HG03575 (cell line): ENCODE results near the gene PHYHD1.

Source experiments
- ATAC-seq: cut with Tn5 transposase; IDR thresholded peaks from one replicate; pipeline ENCODE4 v1.9.1; 2021; ENCODE audit not compliant: unreplicated experiment, insufficient number of reproducible peaks, low FRiP score; ENCODE audit errors: extremely low read depth

PHYHD1 gene

GRCh38 chr9:128899566-128900322 lies 21.0 kb upstream of the PHYHD1 start:
- no peak for ATAC-seq

- ATAC-seq, result no peak
Measured at GRCh38 chr9:128901379-128901778, 19.4 kb upstream of the PHYHD1 start.

GRCh38 chr9:128901822-128902221 lies 19.0 kb upstream of the PHYHD1 start:
- no peak for ATAC-seq

GRCh38 chr9:128902351-128903078 lies 18.3 kb upstream of the PHYHD1 start:
- ATAC-seq, result no peak

- ATAC-seq, result no peak
Measured at GRCh38 chr9:128903079-128903461, 17.7 kb upstream of the PHYHD1 start.

- no peak for ATAC-seq
Measured at GRCh38 chr9:128903871-128904620, 16.7 kb upstream of the PHYHD1 start.

- ATAC-seq, result no peak
Measured at GRCh38 chr9:128905964-128906363, 14.8 kb upstream of the PHYHD1 start.

- ATAC-seq, result no peak
Measured at GRCh38 chr9:128906741-128907140, 14.0 kb upstream of the PHYHD1 start.

GRCh38 chr9:128908372-128908771 lies 12.4 kb upstream of the PHYHD1 start:
- no peak for ATAC-seq

GRCh38 chr9:128909859-128910258 lies 10.9 kb upstream of the PHYHD1 start:
- no peak for ATAC-seq

GRCh38 chr9:128910906-128911305 lies 9.9 kb upstream of the PHYHD1 start:
- ATAC-seq, result no peak

GRCh38 chr9:128911529-128912035 lies 9.2 kb upstream of the PHYHD1 start:
- no peak for ATAC-seq

- no peak for ATAC-seq
Measured at GRCh38 chr9:128912270-128912853, 8.4 kb upstream of the PHYHD1 start.

GRCh38 chr9:128913048-128913900 lies 7.5 kb upstream of the PHYHD1 start:
- no peak for ATAC-seq

- no peak for ATAC-seq
Measured at GRCh38 chr9:128913995-128914772, 6.6 kb upstream of the PHYHD1 start.

GRCh38 chr9:128916204-128916603 lies 4.6 kb upstream of the PHYHD1 start:
- no peak for ATAC-seq

- no peak for ATAC-seq
Measured at GRCh38 chr9:128916745-128917144, 4.0 kb upstream of the PHYHD1 start.
